Cardiac muscle cell (in vitro differentiated cells and primary cell): ENCODE results near the gene LMAN1L. TPM values are rescaled to one million over a fixed set of nuclear protein-coding genes. Genes with fewer than 3 reads are reported as not detected.

ENCODE experiments used
- DNase-seq, 2 donors: peaks; one replicate each; pipeline versions ENCODE4 v3.0.0 to v3.0.0-alpha.2; 2010 to 2017; ENCODE audit warnings: low read depth in 1 of 2, low spot score in 1 of 2
- H3K27ac ChIP-seq: fragments of 200-600 bp; sonication (generic); 2 replicates; pipeline ENCODE4 v1.5.1; 2016
- H3K27me3 ChIP-seq: fragments of 200-600 bp; sonication (generic); 2 replicates; pipeline ENCODE4 v1.6.0; 2016; ENCODE audit warnings: control low read depth
- H3K36me3 ChIP-seq: fragments of 200-600 bp; sonication (generic); 2 replicates; pipeline ENCODE4 v1.5.1; 2016; ENCODE audit warnings: control low read depth
- H3K4me1 ChIP-seq: fragments of 200-600 bp; sonication (generic); 2 replicates; pipeline ENCODE4 v1.8.1; 2017; ENCODE audit warnings: low read depth, mild to moderate bottlenecking, mixed run types
- H3K4me3 ChIP-seq: fragments of 200-600 bp; sonication (generic); 2 replicates; pipeline ENCODE4 v1.5.1; 2016; ENCODE audit warnings: mild to moderate bottlenecking
- H3K9me3 ChIP-seq: fragments of 200-600 bp; sonication (generic); 2 replicates; pipeline ENCODE4 v1.5.1; 2017; ENCODE audit warnings: low read depth, mild to moderate bottlenecking, control low read depth
- CTCF ChIP-seq: IDR thresholded peaks from 2 replicates; pipeline ENCODE4 v1.5.1; 2012; ENCODE audit warnings: low read depth, mild to moderate bottlenecking, low read length
- polyA plus RNA-seq: library from polyadenylated mRNA; unstranded; fragments of >200 nt; fragmentation: Nextera tagmentation; extraction: Ambion mirVana; gene quantifications from 2 replicates; pipeline ENCODE4 v1.2.1, GENCODE V29; 2016
- total RNA-seq: library from RNA; depleted of rRNA; stranded (reverse); fragments of >200 nt; gene quantifications from 2 replicates; pipeline ENCODE4 v1.2.3, GENCODE V29; 2016

The LMAN1L gene
- total and polyA plus RNA-seq, 2 experiments from 2014 or later = not detected

- peaks cover 12% of the 10 kb centered on the region for H3K36me3 ChIP-seq
- no peaks in the 10 kb centered on the region for H3K27me3 ChIP-seq
- no peaks in the 10 kb centered on the region for H3K9me3 ChIP-seq
- H3K4me1 ChIP-seq = peaks cover 5% of the 10 kb centered on the region
- TF ChIP-seq CTCF = no peak
- peak overlapping the region; percentile 88 for H3K27ac ChIP-seq
- no peak overlapping the region for H3K4me3 ChIP-seq
- DNase-seq = no peak
Measured at GRCh38 chr15:74843891-74844299, 31.3 kb downstream of the LMAN1L start.

GRCh38 chr15:74844319-74845207 lies 31.9 kb downstream of the LMAN1L start:
- no peak overlapping the region for H3K4me3 ChIP-seq
- no peaks in the 10 kb centered on the region for H3K27me3 ChIP-seq
- H3K4me1 ChIP-seq = peaks cover 5% of the 10 kb centered on the region
- no peaks in the 10 kb centered on the region for H3K9me3 ChIP-seq
- H3K36me3 ChIP-seq = peaks cover 18% of the 10 kb centered on the region
- no peak for TF ChIP-seq CTCF
- no peak for DNase-seq
- no peak overlapping the region for H3K27ac ChIP-seq

GRCh38 chr15:74845208-74845568 lies 32.6 kb downstream of the LMAN1L start:
- no peak for DNase-seq
- no peak overlapping the region for H3K4me3 ChIP-seq
- H3K36me3 ChIP-seq = peaks cover 21% of the 10 kb centered on the region
- H3K4me1 ChIP-seq = peaks cover 5% of the 10 kb centered on the region
- H3K27ac ChIP-seq = no peak overlapping the region
- no peaks in the 10 kb centered on the region for H3K9me3 ChIP-seq
- no peaks in the 10 kb centered on the region for H3K27me3 ChIP-seq
- TF ChIP-seq CTCF = no peak

GRCh38 chr15:74845581-74845980 lies 32.9 kb downstream of the LMAN1L start:
- Histone ChIP-seq H3K27ac (no peak overlapping the region), H3K9me3 (no peaks in the 10 kb centered on the region), H3K36me3 (peaks cover 21% of the 10 kb centered on the region), H3K27me3 (no peaks in the 10 kb centered on the region), H3K4me1 (peaks cover 5% of the 10 kb centered on the region), H3K4me3 (no peak overlapping the region)
- no peak for TF ChIP-seq CTCF
- no peak for DNase-seq

GRCh38 chr15:74847432-74847831 lies 34.8 kb downstream of the LMAN1L start:
- Histone ChIP-seq H3K27ac (no peak overlapping the region), H3K4me3 (no peak overlapping the region), H3K9me3 (no peaks in the 10 kb centered on the region), H3K27me3 (no peaks in the 10 kb centered on the region), H3K4me1 (peaks cover 5% of the 10 kb centered on the region), H3K36me3 (peaks cover 31% of the 10 kb centered on the region)
- DNase-seq = no peak
- TF ChIP-seq CTCF = no peak
